Right ventricle myocardium inferior (tissue), 1 donor: ENCODE results near the gene GPRC5A. TPM values are rescaled to one million over a fixed set of nuclear protein-coding genes. Genes with fewer than 3 reads are reported as not detected.
"Not testable (repeated sequence)": the region's sequence is repeated elsewhere in the genome, so short reads cannot be mapped to it uniquely, and the experiment has no call there.

Source experiments
- ATAC-seq: fragments of 200-7000 bp; cut with Tn5 transposase; one replicate; pipeline ENCODE4 v1.9.1; 2020; ENCODE audit warnings: mild to moderate bottlenecking, moderate library complexity
- DNase-seq: peaks from one replicate; pipeline ENCODE4 v3.0.0; 2021; ENCODE audit errors: missing footprints
- intact Hi-C: fragments of 100-400 bp; cut with DNase I; formaldehyde crosslinking; loops from one replicate; pipeline ENCODE4 v1.11.0; 2022
- long read RNA-seq: library from polyadenylated mRNA; unstranded; transcript quantifications from one replicate; pipeline ENCODE4 v2.0.0, GENCODE V29; 2021
- total RNA-seq: library from RNA; stranded (reverse); fragmentation: NEBNext Ultra II Directional; extraction: Animal tissue kit (Norgen Biotek cat#: 25700); gene quantifications from one replicate; pipeline ENCODE4 v1.2.1, GENCODE V29; 2021
- donor health status: DM: no; HTN: yes; CAD: no; lungs with severe emphysema.

GPRC5A gene, protein sequence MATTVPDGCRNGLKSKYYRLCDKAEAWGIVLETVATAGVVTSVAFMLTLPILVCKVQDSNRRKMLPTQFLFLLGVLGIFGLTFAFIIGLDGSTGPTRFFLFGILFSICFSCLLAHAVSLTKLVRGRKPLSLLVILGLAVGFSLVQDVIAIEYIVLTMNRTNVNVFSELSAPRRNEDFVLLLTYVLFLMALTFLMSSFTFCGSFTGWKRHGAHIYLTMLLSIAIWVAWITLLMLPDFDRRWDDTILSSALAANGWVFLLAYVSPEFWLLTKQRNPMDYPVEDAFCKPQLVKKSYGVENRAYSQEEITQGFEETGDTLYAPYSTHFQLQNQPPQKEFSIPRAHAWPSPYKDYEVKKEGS
- total RNA-seq: 1.7 TPM
- long read RNA-seq: 0 reads

DNA sequence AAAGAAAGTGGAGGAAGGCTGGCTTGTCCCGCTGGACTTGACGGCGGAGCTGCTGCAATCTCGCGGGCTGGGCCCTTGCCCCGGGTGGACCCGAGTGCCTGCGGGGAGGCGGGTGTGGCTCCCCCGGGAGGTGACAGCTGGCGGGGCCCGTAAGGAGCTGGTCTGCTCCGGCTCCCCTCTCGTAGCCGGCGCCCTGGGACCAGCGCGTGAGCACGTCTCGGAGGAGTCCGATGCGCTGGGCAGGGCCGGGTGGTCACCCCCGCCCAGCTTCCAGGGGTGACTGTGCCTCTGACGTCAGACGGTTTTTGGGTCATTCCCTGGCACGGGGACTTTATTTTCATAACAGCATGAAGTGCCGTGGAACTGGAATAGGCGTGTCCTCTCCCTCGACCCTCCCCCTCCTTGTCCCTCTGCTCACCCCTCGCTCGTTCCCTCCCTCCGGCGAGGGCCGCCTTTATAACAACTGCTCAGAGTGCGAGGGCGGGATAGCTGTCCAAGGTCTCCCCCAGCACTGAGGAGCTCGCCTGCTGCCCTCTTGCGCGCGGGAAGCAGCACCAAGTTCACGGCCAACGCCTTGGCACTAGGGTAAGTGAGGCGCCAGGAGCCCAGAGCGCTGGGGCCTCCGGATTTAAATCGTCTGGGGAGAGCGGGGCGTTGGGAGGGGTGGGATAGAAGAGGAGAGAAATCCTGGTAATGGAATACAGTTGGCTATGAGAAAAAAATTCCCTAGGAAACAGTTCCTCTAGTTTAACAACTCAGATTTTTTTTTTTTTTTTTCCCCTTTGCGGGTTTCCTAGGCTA lies at the start of gene GPRC5A:
GPRC5A (plus strand) TSS at position 483 of the 801 bp plus-strand sequence. CDS start 16,688 bp downstream, outside the sequence.
- intact Hi-C loops: loop anchor here (10.0 kb wide), 1 partner anchor 56 kb away; no protein-coding TSS in a partner anchor
- peak; percentile 97 for ATAC-seq
- peak; percentile 89 for DNase-seq

DNA sequence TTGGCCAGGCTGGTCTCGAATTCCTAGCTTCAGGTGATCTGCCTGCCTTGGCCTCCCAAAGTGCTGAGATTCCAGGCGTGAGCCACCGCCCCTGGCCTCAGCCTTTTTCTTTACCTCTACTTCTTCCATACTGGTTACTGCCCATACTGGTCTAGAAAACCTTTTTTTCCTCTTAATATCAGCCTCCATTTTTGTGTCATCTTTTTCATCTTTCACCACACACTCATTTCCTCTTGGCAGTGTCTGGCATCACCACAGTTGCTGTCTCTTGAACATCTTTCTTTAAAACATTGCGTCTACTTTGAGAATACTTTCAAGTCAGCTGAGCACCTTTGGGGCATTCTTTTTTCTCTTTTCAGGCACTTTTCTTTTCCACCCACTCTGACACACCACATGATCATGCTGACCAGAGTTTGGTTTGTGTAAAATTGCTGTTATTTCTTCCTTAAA lies 45.5 kb upstream of the GPRC5A start:
- no peak for ATAC-seq
- no peak for DNase-seq
- intact Hi-C loops: no loop called here

DNA sequence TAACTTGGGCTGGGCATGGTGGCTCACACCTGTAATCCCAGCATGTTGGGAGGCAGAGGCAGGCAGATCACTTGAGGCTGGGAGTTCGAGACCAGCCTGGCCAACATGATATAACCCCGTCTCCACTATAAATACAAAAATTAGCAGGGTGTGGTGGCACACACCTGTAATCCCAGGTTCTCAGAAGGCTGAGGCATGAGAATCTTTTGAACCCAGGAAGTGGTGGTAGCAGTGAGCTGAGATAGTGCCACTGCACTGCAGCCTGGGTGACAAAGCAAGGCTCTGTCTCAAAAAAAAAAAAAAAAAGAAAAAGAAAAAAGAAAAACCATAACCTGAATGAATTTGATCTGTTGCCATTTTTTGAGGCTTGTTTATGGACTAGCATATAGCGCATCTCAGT lies 44.6 kb upstream of the GPRC5A start:
- ATAC-seq, intact Hi-C loops, DNase-seq: not testable (repeated sequence)

DNA sequence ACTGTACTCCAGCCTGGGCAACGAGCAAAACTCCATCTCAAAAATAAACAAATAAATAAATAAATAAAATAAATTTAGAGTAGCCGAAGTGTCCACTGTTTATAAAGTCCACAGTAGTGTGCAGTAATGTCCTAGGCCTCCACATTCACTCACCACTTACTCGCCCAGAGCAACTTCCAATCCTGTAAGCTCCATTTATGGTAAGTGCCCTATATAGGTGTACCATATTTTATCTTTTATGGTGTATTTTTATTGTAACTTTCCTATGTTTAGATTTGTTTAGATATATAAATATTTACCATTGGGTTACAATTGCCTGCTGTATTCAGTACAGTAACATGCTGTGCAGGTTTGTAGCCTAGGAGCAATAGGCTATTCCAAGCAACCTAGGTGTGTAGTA lies 37.9 kb upstream of the GPRC5A start:
- no peak for ATAC-seq
- intact Hi-C loops: no loop called here
- DNase-seq: no peak

DNA sequence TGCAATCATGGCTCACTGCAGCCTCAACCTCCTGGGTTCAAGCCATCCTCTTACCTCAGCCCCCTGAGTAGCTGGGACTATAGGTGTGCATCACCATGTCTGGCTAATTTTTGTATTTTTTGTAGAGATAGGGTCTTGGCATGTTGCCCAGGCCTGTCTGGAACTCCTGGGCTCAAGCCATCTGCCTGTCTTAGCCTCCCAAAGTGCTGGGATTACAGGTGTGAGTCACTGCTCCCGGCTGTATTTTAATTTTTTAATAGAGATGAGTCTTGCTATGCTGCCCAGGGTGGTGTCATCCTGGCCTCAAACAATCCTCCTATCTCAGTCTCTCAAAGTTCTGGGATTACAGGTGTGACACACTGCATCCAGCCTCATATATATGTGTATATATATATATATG lies 31.7 kb upstream of the GPRC5A start:
- DNase-seq (no peak), ATAC-seq (no peak)
- intact Hi-C loops: no loop called here

DNA sequence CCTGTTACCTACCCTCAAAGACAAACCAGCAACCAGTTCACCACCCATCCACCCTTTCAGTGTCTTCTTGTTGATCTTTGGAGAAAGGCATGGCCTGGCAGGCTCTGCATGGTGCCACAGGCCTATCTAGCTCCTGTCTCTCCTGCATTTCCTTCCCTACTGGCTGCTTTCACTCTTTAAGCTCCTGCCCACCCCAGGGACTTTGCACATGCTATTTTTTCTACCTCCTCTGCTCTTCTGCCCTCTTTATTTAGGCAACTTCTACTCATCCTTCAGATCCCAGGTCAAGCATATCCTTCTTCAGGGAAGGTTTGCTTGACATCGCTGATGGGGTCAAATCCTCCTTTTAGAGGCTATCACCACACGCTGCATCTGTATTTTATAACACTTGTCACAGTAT lies 27.1 kb upstream of the GPRC5A start:
- ATAC-seq (no peak), DNase-seq (no peak)
- intact Hi-C loops: no loop called here

DNA sequence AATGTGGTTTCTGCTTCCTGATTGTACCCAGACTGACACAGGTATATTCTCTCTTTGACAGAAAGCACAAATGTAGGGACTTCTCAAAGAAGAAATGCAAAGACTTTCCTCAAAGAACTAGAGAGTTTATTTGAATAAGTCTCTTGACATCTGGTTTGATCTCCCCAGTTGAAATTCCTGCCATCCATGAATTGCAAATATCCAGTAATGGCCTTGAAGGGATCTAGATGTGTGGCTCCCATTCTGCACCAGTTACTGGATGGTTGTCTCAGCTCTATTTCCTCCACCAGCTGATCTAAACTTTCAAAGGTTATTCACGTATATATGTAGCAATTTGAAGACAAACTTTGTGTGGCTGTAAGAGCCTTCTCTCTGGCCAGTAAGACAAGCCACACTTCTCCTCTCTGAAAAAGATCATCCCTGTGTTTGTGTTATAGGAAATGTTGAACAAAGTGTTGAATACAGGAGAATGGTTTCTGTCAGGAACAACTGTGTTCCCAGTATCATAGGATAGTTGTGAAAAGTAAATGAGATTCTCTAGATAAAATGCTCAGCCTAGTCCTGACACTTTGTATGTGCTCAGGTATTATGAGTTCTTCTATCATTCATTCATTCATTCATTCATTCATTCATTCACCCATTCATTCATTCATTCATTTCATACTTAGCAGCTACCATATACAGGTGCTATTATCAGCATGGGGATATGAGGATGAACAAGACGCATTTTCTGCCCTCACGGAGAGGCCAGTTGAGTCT lies 22.7 kb upstream of the GPRC5A start:
- DNase-seq: no peak
- intact Hi-C loops: no loop called here
- no peak for ATAC-seq

DNA sequence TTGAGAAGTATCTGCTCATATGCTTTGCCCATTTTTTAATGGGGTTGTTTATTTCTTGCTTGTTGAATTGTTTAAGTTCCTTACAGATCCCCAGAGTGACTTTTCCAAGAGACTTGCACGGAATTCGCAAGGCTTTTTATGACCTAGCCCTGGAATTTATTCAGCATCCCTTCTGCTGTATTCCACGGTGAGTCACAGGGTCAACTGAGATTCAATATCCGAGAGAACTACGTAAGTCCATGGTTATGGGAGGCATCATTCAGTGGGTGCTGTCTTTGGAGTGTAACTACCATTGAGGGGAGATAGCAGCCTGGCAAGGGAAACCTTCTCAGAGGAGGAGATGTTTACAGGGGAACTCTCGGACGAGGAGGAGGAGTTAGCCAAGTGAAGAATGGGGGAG lies 20.9 kb upstream of the GPRC5A start:
- DNase-seq: no peak
- intact Hi-C loops: no loop called here
- ATAC-seq: no peak

DNA sequence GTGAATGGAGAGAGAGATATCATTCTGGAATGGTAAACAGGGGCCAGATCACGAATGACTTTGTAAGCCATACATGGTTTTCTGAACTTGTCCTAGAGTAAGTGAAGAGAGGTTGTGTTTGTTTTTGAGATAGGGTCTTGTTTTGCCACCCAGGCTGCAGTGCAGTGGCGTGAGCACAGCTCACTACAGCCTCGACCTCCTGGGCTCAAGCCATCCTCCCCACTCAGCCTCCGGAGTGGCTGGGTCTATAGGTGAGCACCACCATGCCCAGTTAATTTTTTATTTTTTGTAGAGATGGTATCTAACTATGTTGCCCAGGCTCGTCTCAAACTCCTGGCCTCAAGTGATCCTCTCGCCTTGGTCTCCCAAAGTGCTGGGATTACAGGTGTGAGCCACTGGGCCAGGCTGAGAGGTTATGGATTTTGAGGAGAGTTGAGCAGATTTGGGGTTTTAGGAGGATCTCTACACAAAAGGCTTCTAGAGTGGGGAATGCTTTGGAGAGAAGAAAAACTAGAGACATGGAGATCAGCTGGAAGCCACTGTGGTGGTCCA lies 19.7 kb upstream of the GPRC5A start:
- DNase-seq (no peak), ATAC-seq (no peak)
- intact Hi-C loops: no loop called here

DNA sequence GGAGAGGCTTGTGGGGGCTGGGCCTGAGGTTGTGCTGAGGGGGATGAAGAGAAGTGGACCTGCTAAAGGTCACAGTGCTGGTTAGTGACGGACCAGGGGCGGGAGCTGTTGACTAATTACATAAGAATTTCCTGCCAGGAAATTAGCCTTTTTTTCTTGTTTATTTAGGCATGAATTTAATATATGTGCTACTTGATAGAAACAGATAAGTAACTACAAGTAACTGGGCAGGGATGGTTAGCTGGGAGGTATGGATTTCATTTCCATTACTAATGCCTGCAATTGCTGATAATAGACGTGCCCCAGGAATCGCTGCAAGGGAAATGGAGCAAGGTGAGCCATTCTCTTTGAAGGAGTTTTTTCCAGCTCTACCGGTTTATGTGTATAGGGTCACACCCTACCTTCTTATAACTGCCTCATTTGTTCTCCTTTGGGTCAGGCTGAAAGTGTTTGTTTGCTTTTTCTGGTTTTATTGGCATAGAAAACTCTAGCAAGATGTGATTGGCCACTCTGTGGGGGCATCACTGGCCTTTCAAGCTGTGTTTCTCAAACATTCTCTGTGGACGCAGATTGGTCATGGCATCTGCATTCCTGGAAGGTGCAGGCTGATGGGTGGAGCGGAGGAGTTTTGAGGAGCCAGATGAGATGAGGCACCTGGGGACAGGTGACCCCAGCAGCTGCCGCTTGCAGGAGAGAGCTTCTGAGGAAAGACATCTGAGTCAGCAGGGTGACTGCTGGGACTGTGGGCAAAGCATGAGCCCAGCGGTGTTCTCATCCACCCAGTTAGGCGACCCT lies 19.0 kb upstream of the GPRC5A start:
- ATAC-seq (no peak), DNase-seq (no peak)
- intact Hi-C loops: no loop called here

DNA sequence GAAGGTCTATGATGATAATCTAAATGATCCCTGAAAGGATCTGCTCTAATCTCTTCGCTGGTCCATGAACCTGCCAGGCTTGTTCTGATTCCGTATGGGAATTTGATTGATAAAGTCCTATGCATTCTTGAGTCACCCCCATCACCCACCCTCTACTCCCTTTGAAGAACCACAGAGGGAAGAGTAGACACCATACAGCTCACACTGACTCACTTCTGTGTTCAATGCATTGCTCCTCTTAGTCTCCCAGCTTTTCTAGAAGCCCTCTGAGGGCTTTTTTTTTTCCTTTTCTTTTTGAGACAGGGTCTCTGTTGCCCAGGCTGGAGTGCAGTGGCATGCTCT lies 18.5 kb upstream of the GPRC5A start:
- ATAC-seq (no peak), DNase-seq (no peak)
- intact Hi-C loops: no loop called here

DNA sequence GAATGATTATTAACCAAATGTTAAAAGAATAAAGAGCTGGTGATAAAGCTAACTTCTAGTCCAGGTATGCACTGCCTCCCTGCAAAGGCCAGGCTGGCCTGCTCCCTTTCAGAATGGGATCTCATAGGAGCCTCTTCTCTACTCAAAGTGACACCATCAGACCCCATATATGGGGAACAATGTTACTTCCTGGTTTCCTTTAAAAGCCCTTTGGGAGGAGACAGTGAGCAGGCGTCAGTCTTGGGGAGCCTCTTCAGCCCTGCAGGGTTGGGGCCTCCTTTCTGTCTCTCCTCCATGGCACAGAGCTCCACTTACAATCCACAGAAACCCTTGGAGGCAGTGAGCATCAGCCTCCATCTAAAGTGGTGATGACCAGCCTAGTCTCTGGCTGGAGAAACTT lies 17.3 kb upstream of the GPRC5A start:
- ATAC-seq (no peak), DNase-seq (no peak)
- intact Hi-C loops: no loop called here

DNA sequence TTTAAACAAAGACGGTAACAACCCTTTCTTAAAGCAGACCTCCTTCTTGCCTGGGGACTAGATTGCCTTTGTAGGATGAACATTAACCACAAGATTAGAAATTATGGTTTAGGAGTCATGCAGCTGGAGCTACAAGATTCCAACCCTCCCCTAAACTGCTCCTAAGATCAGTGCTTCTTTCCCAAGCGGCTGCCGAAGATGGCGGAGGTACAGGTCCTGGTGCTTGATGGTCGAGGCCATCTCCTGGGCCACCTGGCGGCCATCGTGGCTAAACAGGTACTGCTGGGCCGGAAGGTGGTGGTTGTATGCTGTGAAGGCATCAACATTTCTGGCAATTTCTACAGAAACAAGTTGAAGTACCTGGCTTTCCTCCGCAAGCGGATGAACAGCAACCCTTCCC lies 16.1 kb upstream of the GPRC5A start:
- intact Hi-C loops, DNase-seq, ATAC-seq: not testable (repeated sequence)

DNA sequence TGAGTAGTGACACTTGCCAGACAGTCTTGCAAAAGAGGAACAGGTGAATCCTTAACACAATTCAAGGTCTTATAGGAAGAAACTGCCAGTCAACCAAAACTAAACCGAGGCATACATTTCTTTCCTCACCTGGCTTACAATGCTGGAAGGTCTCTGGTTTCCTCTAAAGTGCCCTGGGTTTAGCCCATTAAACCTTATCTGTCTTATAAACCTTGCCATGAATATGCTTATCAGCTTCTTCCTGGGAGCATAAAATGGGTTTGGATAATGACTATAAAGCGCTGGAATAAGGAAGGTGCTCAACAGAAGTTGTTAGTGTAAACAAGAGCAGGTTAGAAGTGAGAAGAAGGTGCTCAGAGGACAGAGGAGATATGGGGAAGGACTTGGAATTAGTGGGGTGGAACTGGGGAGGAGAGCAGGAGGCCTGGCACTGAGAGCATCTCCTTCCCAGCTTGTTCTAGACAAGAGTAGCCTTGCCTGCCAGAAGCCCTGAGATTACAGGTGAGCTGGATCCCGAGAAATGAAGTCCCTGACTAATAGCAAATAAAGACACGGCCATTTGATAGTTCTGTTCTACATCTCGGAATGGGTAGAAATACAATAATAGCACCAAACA lies 14.1 kb upstream of the GPRC5A start:
- intact Hi-C loops: no loop called here
- no peak for DNase-seq
- no peak for ATAC-seq

DNA sequence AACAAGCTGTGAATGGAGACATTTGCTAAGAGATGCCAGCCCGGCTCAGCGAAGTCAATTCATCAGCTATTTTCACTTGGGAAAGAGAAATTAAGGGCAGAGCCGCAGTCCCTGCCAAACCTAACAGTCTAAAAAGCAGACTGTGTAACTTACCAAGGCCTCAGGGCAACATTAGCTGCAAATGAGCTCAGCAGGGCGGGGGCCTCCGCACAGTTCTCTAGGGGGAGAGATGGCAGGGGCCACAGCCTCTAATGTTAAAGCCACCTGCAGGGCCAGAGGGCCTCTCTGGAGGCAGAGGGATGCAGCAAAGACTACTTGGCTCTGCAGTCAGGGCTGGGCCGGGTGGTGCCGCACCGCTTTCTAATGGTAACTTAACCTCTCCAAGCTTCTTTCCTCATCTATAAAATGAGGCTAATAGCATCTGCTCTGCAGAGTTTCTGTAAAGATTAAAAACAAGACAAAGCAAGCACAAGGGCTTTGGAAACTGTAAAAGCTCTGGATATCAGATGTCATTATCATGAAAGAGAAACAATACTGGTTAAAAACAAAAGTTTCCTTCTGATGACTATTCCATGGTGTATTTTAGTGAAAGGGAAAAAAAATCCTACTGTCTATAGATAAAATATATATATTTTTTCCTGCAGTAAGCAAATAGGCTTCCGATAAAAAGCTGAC lies 13.4 kb upstream of the GPRC5A start:
- intact Hi-C loops: no loop called here
- ATAC-seq (no peak), DNase-seq (no peak)

DNA sequence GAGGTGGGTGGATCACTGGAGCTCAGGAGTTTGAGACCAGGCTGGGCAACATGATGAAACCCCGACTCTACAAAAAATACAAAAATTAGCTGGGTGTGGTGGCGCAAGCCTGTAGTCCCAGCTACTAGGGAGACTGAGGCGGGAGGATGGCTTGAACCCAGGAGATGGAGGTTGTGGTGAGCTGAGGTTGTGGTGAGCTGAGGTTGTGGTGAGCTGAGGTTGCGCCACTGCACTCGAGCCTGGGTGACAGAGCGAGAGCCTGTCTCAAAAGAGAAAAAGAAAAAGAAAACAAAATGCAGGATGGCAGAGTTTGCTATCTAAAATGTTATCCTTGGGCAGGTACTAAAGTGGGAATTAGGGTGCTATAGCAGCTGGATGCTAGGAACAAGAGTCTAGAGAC lies 10.8 kb upstream of the GPRC5A start:
- DNase-seq (no peak), ATAC-seq (no peak)
- intact Hi-C loops: no loop called here

DNA sequence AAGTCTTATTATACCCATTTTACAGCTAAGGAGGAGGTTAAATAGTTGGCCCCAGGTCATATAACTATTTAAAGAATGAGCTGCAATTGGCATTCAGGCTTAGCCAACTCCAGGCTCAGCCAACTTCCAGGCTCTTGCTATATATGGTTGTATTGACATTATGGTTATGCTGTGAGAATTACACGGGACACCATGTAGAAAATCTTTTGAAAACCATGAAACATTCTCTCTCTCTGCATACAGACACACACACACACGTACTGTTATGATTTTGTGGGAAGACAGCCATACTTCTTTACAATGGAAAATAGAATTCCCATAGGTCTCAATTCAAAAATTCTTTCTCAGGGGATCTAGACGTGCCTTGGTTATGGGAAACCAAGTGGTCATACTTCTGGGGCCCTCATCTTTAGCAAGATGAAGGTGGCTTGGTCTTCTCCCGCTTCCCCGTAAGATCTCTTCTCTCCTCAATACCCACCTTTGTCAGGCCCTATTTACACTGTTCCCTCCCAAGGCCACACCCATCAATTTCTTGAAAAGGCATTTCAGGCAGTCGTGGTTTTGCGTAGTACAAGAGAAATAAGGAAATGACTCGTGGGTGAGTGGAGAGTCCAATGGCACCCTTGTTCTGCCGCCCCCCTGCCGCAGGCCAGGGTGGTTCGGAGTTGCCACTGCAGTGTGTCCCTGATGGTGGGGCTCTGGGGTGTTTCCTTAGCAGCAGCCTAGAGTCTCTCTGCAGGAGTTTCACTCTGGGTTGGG lies 10.0 kb upstream of the GPRC5A start:
- ATAC-seq (no peak), DNase-seq (no peak)
- intact Hi-C loops: no loop called here
